ENCODE measurements around the gene NDUFB11.

Gene NDUFB11

GRCh38 chrX:47148946-47149345 lies 4.4 kb upstream of the NDUFB11 start:
- H3K4me1 ChIP-seq (ENCODE audit: low read length): peaks cover 13% of the 10 kb centered on the region
- no peak overlapping the region for H2AFZ ChIP-seq (ENCODE audit: low read depth, low read length)
- peaks cover 36% of the 10 kb centered on the region for H4K20me1 ChIP-seq (ENCODE audit: insufficient read depth, low read length)
- H3K36me3 ChIP-seq (replicated peaks; ENCODE audit: low read depth, low read length): peaks cover 30% of the 10 kb centered on the region
- TF ChIP-seq EZH2phosphoT487 (IDR thresholded peaks at IDR 0.05; ENCODE audit: low read depth) (no peak), CTCF (IDR thresholded peaks at IDR 0.05; ENCODE audit: low read depth, low read length) (no peak)
- H3K79me2 ChIP-seq (ENCODE audit: low read length): peaks cover 90% of the 10 kb centered on the region
- H3K4me2 ChIP-seq (ENCODE audit: low read length): no peak overlapping the region
- H3K9me3 ChIP-seq (ENCODE audit: insufficient read depth, low read length): no peaks in the 10 kb centered on the region
- H3K9ac ChIP-seq (ENCODE audit: low read length): no peak overlapping the region
- no peak overlapping the region for H3K4me3 ChIP-seq (ENCODE audit: low read length)
- H3K27ac ChIP-seq (ENCODE audit: low read length): no peak overlapping the region
- H3K27me3 ChIP-seq (ENCODE audit: low read depth, low read length): no peaks in the 10 kb centered on the region

DNA sequence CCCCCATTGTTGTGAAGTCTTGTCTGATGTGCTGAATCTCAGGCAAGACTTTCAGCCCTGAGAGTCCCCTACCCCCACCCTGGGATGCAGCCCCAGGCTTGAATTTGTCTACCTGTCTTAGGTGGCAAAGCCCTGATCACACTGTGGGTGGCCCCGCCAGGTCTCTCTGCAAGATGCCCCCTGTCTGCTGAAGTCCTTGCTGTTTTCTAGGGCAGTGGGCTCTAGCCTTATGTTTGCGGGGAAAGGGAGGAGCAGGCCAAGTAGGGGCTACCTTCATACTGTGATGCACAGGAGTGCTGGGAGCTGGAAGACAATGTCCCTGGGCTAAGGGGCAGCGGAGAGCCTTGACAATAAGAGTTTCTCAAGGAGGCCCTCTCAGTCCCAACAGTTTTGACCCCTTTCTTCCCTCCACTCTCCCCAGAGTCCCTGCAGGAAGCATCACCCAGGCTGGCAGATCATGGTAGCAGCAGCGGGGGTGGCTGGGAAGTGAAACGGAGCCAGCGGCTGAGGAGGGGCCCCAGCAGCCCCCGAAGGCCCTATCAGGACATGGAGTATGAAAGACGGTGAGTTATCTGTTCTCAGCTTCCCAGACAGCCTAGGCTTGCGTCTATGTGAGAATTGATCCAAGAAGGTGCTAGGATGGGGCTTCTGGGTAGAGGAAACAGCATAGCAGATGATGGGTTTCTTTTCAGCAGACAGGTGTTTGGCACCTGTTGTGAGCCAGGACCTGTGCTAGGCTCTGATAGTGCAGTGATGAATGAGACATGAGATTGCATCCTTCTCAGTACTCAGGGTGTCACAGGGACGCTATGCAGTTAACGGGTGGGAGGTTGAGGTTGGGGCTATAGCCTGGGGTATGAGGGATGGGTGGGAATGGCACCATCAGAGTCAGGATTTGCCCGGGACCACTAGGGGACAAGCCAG lies 2.7 kb upstream of the NDUFB11 start:
- peak overlapping the region; percentile 98 for H3K4me3 ChIP-seq (ENCODE audit: low read length)
- H3K27ac ChIP-seq (ENCODE audit: low read length): no peak overlapping the region
- peak overlapping the region; percentile 89 for H3K4me2 ChIP-seq (ENCODE audit: low read length)
- no peaks in the 10 kb centered on the region for H3K27me3 ChIP-seq (ENCODE audit: low read depth, low read length)
- H3K79me2 ChIP-seq (ENCODE audit: low read length): peaks cover 89% of the 10 kb centered on the region
- peak overlapping the region; percentile 100; the same call in 1 of the 2 replicates for H3K9ac ChIP-seq (ENCODE audit: low read length)
- H3K9me3 ChIP-seq (ENCODE audit: insufficient read depth, low read length): no peaks in the 10 kb centered on the region
- H4K20me1 ChIP-seq (ENCODE audit: insufficient read depth, low read length): peaks cover 38% of the 10 kb centered on the region
- H3K36me3 ChIP-seq (replicated peaks; ENCODE audit: low read depth, low read length): peaks cover 28% of the 10 kb centered on the region
- H2AFZ ChIP-seq (ENCODE audit: low read depth, low read length): no peak overlapping the region
- H3K4me1 ChIP-seq (ENCODE audit: low read length): peaks cover 19% of the 10 kb centered on the region
- TF ChIP-seq EZH2phosphoT487 (IDR thresholded peaks at IDR 0.05; ENCODE audit: low read depth) (no peak), CTCF (IDR thresholded peaks at IDR 0.05; ENCODE audit: low read depth, low read length) (no peak)

GRCh38 chrX:47146121-47146935 lies 1.8 kb upstream of the NDUFB11 start:
- H3K4me1 ChIP-seq (ENCODE audit: low read length): peaks cover 19% of the 10 kb centered on the region
- TF ChIP-seq CTCF (IDR thresholded peaks at IDR 0.05; ENCODE audit: low read depth, low read length) (no peak), EZH2phosphoT487 (IDR thresholded peaks at IDR 0.05; ENCODE audit: low read depth) (no peak)

More at GRCh38 chrX:47146121-47146935, 1.8 kb upstream of the NDUFB11 start:
- Histone ChIP-seq H3K27ac (ENCODE audit: low read length) (peak overlapping the region; percentile 98; the same call in 1 of the 2 replicates), H2AFZ (ENCODE audit: low read depth, low read length) (no peak overlapping the region), H3K4me3 (ENCODE audit: low read length) (peak overlapping the region; percentile 98), H3K27me3 (ENCODE audit: low read depth, low read length) (no peaks in the 10 kb centered on the region), H3K9me3 (ENCODE audit: insufficient read depth, low read length) (no peaks in the 10 kb centered on the region), H3K9ac (ENCODE audit: low read length) (peak overlapping the region; percentile 100), H3K79me2 (ENCODE audit: low read length) (peaks cover 80% of the 10 kb centered on the region), H4K20me1 (ENCODE audit: insufficient read depth, low read length) (peaks cover 35% of the 10 kb centered on the region), H3K4me2 (ENCODE audit: low read length) (peak overlapping the region; percentile 89), H3K36me3 (replicated peaks; ENCODE audit: low read depth, low read length) (peaks cover 28% of the 10 kb centered on the region)
